A172 (cell line): Measurements from ENCODE around the gene KIF6. TPM values are rescaled to one million over a fixed set of nuclear protein-coding genes. Genes with fewer than 3 reads are reported as not detected.

ENCODE experiments used
- DNase-seq: peaks from one replicate; pipeline ENCODE4 v3.0.0-alpha.2; 2015; ENCODE audit warnings: low spot score
- total RNA-seq: library from RNA; depleted of rRNA; stranded (reverse); fragments of >200 nt; shearing (Covaris generic); gene quantifications from 2 replicates; pipeline ENCODE4 v1.2.3, GENCODE V29; 2014

KIF6 gene
- total RNA-seq, 1 experiment from 2014 or later, result 0.26 TPM

- DNase-seq, result no peak
These were observed 61.0 kb downstream of the KIF6 start for GRCh38 chr6:39664173-39664572.

- DNase-seq, result no peak
These were observed 67.7 kb downstream of the KIF6 start for GRCh38 chr6:39657355-39658135.

GRCh38 chr6:39654121-39654520, 71.1 kb downstream of the KIF6 start:
- no peak for DNase-seq

- DNase-seq, result no peak
These were observed 71.6 kb downstream of the KIF6 start for GRCh38 chr6:39653612-39654011.

- no peak for DNase-seq
These were observed 75.2 kb downstream of the KIF6 start for GRCh38 chr6:39649996-39650395.

- DNase-seq, result no peak
These were observed 78.3 kb downstream of the KIF6 start for GRCh38 chr6:39646751-39647420.

- DNase-seq, result no peak
These were observed 82.9 kb downstream of the KIF6 start for GRCh38 chr6:39642270-39642669.

GRCh38 chr6:39638126-39638822, 86.9 kb downstream of the KIF6 start:
- no peak for DNase-seq

GRCh38 chr6:39634646-39635341, 90.4 kb downstream of the KIF6 start:
- DNase-seq, result no peak

- DNase-seq, result no peak
These were observed 100.0 kb downstream of the KIF6 start for GRCh38 chr6:39625209-39625608.

- no peak for DNase-seq
These were observed 101.5 kb downstream of the KIF6 start for GRCh38 chr6:39623750-39624149.

GRCh38 chr6:39617520-39617919, 107.7 kb downstream of the KIF6 start:
- DNase-seq, result no peak

- no peak for DNase-seq
These were observed 108.2 kb downstream of the KIF6 start for GRCh38 chr6:39617026-39617425.

- no peak for DNase-seq
These were observed 109.6 kb downstream of the KIF6 start for GRCh38 chr6:39615622-39616021.

- no peak for DNase-seq
These were observed 110.7 kb downstream of the KIF6 start for GRCh38 chr6:39614393-39614950.

GRCh38 chr6:39610221-39610620, 115.0 kb downstream of the KIF6 start:
- no peak for DNase-seq

- no peak for DNase-seq
These were observed 116.4 kb downstream of the KIF6 start for GRCh38 chr6:39608652-39609345.

- no peak for DNase-seq
These were observed 122.3 kb downstream of the KIF6 start for GRCh38 chr6:39602601-39603519.

- DNase-seq, result no peak
These were observed 125.2 kb downstream of the KIF6 start for GRCh38 chr6:39599973-39600372.

GRCh38 chr6:39599341-39599740, 125.9 kb downstream of the KIF6 start:
- no peak for DNase-seq
